ENCODE results near the gene ST3GAL3.

DNA sequence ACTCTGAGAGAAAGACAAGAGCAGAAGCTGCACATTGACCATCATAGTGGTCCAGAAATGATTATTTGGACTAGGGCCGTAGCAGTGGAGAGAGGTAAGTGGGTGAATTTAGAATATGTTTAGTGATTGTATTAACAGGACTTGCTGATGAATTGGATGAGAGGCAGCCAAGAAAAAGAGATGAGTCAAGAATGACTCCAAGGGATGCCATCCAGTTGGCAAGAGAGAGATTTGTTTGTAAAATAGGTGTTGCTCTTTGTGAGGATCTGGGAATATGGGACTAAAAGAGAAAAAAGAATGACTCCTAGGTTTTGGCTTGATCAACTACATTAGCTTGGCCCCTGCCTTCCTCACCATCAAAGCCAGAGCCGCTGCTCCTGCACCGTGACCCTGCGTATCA, 172.1 kb downstream of the ST3GAL3 start:
- TF ChIP-seq, protein P1, sequence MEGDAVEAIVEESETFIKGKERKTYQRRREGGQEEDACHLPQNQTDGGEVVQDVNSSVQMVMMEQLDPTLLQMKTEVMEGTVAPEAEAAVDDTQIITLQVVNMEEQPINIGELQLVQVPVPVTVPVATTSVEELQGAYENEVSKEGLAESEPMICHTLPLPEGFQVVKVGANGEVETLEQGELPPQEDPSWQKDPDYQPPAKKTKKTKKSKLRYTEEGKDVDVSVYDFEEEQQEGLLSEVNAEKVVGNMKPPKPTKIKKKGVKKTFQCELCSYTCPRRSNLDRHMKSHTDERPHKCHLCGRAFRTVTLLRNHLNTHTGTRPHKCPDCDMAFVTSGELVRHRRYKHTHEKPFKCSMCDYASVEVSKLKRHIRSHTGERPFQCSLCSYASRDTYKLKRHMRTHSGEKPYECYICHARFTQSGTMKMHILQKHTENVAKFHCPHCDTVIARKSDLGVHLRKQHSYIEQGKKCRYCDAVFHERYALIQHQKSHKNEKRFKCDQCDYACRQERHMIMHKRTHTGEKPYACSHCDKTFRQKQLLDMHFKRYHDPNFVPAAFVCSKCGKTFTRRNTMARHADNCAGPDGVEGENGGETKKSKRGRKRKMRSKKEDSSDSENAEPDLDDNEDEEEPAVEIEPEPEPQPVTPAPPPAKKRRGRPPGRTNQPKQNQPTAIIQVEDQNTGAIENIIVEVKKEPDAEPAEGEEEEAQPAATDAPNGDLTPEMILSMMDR (IDR thresholded peaks at IDR 0.05): no peak
- TF ChIP-seq POLR2A (IDR thresholded peaks at IDR 0.05) (no peak), POLR2AphosphoS5 (IDR thresholded peaks at IDR 0.05) (no peak)

All from prostate gland (tissue), 2 donors.